ENCODE data around the gene SNAPIN.

The SNAPIN gene

GRCh38 chr1:153679337-153680119 lies 21.0 kb downstream of the SNAPIN start:
- DNase-seq, result no peak

GRCh38 chr1:153680120-153680403 lies 21.6 kb downstream of the SNAPIN start:
- no peak for DNase-seq

DNA sequence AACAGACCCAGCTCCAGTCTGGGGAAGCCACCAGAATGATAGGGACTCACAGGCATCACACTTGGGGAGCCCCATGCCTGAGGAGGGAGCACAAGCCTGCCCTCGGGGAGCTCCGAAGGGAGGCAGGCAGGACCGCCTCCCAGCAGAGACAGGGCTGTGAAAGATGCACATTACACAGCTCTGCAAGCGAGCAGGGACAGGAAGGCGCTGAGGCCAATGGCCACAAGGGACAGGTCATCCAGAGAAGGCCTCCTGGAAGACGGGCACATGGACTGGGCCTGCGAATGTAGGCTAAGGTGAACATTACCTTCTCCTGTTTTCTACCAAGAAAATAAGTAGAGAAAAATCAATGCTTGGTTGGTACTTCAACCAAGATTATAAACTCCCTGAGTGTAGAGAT lies 24.2 kb downstream of the SNAPIN start:
- no peak for DNase-seq

- DNase-seq, result no peak
Measured at GRCh38 chr1:153683854-153684253, 25.4 kb downstream of the SNAPIN start.

DNA sequence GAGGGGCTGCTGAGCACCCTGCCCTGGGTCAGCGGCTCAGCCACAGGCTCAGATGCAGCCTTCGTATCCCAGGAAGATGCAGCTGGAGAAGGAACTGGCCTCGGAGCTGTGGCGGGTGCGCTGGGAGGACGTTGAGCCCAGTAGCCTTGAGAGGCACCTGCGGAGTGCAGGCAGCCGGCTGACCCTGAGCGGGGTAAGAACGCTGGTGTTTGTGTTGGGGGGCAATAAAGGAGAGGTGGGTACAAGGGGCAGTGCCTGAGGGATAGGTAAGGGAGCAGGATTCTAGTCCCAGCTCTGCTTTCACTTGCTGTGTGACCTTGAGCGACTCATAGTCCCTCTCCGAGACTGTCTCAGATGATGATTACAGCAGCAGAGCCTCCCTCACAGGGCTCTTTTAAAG lies 26.4 kb downstream of the SNAPIN start:
- no peak for DNase-seq

- no peak for DNase-seq
Measured at GRCh38 chr1:153685544-153686340, 27.2 kb downstream of the SNAPIN start.

GRCh38 chr1:153687346-153688125 lies 29.0 kb downstream of the SNAPIN start:
- DNase-seq, result no peak

DNA sequence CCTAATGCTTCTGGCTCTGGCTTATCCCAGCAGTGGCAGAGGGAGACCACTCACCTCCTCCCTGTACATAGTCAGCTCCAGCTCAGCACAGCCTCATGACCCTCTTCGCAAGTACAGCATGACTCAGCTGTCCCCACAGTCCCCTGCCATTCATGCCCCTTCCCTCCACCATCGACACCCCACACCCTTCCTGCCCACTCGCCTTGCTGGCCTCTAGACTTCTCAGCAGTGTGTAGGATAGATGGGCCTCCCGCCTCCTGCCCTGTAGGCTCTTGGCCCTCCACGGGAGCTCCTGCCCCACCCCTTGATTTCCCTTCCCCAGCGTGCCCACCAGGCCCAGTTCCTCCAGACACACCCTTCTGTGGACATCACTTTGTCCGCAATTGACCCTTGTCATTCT lies 29.8 kb downstream of the SNAPIN start:
- DNase-seq, result no peak

DNA sequence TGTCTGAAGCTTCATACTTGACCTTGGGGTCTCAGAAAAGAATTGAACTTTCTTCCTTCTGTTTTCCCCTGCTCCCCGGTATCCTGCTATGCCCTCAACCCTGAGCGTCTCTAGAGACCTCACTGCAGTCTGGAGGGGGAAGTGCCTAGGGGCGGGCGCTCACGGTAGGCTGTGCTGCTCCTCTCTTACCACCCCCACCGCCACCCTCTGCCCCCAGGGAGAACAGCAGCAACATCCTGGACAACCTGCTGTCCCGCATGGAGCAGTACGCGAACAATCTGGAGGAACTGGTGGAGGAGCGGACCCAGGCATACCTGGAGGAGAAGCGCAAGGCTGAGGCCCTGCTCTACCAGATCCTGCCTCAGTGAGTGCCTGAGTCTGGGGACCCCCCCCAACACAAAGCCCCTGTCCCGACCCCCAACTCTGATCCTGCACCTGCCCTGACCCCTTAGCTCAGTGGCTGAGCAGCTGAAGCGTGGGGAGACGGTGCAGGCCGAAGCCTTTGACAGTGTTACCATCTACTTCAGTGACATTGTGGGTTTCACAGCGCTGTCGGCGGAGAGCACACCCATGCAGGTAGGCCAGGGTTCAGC lies 30.3 kb downstream of the SNAPIN start:
- no peak for DNase-seq

- no peak for DNase-seq
Measured at GRCh38 chr1:153693466-153693865, 35.0 kb downstream of the SNAPIN start.

GRCh38 chr1:153696741-153697140 lies 38.2 kb downstream of the SNAPIN start:
- DNase-seq, result no peak

DNA sequence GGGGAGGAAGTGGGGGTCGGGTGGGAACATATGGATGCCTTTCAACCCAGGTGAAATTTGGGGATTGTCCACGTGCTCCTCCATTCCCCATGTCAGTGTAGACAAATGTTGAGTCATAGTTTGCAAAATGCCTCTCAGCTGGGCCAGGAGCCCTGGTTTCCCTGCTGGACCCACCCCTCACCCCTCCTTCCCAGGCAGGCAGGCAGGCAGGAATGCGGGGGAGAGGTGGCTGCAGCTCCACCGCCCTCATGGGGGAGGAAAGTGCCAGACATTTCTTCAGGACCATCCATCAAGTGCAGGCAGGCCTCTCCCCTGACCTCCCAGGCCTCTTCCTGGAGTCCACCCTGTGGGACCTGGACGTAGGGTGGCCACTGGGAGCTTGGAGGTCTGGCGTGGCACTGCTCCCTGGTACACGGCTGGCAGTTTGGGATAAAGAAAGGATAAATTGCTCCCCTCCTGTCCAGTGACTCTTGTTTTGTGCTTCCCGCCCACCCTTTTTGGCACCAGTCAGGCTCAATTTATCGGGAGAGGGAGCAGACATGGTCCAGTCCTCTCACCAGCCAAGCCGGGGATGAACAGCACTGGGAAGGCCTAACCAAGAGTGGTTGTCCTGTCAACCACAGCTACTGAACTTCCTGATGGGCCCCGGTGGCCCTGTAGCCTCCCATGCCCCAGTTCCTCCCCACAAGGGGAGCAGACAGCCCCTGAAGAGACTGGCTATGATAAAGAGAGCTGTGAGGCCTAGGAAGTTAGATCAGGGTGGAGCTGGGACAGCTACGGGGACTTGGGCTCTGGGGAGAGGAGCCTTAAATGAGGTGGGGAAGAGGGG lies 38.9 kb downstream of the SNAPIN start:
- DNase-seq, result peak; percentile 96

DNA sequence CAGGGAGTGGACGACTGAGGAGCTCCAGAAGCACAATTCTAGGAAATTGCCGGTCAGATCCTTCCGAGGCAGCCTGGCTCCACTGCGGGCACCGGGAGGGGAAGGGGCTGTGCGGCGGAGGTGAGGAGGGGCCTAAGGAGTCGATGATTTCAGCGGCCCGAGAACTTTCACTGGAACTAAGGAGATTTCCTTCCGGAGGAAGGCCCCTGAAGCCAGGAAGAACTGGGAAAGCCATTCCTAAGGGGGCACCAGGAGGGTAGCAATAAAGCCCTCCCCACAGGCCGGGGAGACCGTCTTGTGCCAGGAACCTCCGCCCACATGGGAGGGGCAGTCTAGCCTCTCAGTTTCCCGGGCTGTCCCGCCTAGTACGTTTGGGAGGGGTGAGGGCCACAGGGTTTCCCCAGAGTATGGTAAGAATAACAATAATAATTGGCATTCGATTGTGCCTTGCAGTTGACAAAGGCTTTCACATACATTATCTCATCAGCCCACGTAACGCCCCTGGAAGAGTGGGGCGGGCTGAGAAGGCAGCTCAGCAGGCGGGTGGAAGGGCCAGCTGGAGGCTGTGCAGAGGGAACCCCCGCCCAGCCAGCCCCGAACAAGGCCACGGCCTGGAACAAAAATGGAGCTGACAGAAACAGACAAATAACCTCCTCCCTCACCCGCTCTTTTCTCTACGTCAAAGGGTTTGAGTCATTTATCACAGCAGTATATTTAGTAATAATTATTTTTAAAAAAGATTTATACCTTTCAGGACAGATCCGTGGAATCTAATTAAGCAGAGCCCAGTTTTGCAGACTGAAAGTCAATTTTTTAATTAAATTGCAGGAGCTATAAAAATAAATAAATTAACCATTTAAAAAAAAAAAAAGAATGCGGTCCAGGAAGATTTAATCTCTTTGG lies 39.8 kb downstream of the SNAPIN start:
- DNase-seq, result no peak

- no peak for DNase-seq
Measured at GRCh38 chr1:153698923-153699714, 40.6 kb downstream of the SNAPIN start.

GRCh38 chr1:153699768-153700167 lies 41.3 kb downstream of the SNAPIN start:
- DNase-seq, result no peak

GRCh38 chr1:153705484-153705883 lies 47.0 kb downstream of the SNAPIN start:
- no peak for DNase-seq

DNA sequence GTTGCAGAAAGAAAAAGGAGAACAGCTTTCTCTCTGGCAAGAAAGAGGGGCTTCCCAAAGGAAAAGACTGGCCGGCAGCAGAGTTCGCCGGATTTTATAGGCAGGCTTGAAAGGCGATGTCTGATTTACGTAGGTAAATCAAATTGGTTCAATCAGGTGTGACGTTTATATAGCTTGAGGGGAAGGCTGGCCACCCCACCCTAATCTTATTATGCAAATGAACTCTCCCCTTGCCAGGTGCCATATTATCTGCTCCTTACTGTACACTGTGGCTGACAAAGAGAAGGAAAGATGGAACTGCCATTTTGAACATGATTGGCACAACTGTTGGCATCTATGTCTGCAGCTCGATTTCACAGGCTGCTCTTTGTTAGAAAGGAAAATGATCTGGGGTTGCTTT lies 52.5 kb downstream of the SNAPIN start:
- DNase-seq, result no peak
